Measurements from ENCODE around the gene ZNF556. TPM values are rescaled to one million over a fixed set of nuclear protein-coding genes. Genes with fewer than 3 reads are reported as not detected.

Gene ZNF556
- total RNA-seq (2022; extraction: Qiagen RNA extraction): 0.01 to 0.14 TPM (median 0.02 TPM) in 3 of 5 replicates, not detected in the others

DNA sequence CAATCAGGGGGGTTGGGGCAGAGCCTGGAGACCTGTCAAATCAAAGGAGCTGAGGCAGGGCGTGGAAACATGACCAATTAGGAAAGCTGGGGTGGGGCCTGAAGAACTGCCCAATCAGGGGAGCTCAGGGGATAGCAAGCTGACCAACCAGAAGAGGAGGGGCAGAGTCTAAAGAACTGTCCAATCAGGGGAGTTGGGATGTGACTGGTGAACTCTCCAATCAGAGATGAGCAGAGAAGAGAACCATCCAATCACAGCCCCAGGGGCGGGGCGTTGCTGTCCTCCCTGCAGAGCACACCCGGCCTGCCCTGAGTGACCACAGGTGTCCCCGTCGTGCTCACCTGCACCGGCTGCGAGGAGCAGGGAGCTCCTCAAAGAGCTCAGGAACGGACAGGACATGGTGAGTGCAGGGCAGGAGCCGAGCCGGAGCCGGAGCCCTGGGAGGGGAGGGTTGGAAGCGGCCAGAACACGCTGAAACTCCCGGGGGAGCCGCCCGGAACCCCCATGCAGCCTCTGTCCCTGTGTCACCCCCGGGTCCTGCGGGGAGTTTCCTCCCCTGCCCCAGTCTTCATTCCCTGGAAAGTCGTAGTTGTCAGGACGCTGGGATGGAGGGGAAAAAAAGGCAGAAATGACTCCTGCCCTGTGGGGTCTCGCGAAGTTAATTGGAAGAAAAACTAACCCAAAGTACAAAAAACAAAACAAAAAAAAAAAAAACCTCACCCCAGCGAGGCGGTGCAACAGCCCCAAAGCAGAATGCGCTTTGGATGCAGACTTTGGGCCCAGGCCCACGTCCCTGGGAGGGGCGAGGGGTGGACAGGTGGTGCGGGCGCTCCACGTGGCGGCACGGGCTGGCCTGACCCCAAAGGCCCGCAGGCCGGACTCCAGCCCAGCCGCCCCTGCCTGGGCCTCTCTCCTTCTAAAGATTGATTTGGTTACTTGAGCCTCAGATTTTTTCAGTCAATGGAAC is at the start of gene ZNF556:
ZNF556 (plus strand) TSS at position 311 of the 967 bp plus-strand sequence; CDS start at position 398, 87 bp downstream.

DNA sequence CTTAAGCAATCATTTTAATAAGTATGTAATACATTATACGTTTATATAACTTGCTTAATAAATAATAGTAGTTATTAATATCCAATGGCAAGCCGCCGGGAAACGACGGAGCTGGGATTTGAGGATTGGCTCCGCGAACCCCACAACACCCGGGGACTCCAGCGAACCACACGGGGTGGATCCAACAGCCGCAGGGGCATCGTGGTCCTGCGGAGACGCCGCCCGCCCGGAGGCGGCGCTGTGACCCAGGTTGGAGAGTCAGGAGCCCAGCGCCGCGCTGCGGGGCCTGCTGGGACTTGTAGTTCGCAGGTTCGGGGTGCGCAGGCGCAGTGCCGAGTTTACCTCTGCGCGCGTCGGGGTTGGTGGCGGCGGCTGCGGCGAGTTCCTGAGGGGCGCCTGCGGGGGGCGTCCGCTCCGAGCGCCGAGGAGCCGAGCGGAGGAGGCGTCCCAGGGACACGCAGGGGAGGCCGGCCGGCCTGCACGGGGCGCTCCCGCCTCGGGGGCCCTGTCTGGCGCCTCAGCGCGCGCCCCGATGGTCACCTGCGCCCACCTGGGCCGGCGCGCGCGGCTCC is 47.5 kb upstream of the ZNF556 start, which contains the start of gene ZNF554:
ZNF554 (plus strand) TSS at position 329 of the 572 bp plus-strand sequence; CDS start at position 533, 204 bp downstream.

DNA sequence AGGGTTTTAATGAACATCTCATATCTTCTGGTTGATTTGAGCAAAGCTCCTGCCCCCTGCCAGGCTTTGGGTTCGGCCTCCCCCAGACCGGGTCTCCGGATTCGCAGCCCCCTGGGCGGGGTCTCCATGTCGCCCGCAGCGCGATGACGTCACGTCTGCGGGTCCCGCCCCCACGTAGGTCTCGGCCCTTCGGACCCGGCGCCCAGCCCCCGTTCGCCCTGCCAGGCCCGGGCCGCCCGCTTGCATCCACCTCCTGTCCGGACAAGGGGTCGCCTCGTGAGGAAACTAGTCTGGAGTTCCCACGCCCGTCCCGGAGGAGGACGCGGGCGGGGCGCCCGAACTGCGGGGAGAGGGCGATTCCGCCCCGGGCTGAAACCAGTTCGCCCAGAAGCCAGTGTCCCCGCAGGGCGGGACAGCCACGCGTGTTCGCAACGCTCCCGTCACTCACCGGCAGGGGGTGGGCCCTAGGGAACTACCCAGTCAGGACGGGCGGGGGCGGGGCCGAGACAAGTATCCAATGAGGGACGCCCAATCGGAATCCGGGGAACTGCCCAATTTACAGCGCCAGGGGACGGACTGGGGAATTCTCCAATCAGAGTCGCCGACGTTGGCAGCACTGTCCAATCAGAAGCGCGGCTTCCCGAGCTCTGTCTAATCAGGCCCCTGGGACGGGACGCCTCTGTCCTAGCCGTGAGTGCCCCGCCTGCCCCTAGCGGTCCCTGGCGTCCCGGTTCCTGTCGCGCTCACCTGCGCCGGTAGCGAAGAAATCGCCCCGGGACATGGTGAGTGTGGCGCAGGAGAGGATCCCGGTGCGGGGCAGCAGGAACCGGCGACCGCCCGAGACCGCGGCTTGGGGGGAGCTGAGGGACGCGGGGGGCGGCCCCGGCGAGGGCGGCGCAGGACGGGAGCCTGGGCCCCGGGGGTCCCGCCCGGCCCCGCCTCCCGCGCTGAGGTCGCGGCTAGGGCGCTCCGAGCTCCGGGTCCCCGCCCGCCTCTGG is 26.0 kb upstream of the ZNF556 start, which contains the start of gene ZNF555:
ZNF555 (plus strand) TSS at position 682 of the 998 bp plus-strand sequence; CDS start at position 780, 98 bp downstream.

DNA sequence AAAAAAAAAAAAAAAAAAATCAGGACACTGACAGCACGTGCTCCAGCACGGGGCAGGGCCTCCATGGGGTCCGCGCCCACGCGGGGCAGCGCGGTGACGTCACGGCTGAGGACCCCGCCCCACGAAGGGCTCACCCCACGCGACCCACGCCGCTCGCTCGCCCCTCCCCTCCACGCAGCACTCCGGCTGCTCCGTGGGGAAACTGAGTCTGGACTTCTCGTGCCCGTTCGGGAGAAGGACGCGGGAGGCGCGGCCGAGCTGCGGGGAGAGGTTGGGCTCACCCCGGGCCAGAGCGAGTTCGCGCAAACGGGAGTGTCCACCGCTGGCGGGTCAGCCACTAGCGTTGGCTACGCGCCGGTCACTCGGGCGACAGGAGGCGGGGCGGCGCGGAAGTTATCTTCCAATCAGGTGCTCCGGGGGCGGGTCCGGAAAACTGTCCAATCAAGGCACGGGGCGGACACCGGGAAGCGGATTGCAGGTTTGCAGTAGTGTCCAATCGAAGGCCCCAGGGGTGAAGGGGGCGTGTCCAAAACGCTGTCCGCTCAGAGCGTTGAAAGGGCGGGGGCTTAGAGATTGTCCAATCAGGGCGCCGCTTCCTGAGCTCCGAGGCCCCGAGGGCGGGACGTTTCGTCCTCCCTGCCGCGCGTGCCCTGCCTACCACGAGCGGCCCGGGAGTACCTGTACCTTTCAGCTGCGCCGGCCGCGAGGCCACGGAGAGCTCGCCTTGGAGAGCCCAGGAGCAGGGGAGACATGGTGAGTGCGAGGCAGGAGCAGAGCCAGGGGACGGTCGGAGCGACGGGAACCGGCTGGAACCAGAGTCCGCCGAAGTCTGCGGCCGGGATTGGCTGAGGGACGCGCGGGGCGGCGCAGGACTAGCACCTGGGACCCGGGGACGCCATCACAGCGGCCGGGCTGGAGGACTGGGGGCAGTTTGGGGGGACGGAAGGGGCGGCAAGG is 33.4 kb downstream of the ZNF556 start, which contains the start of gene ZNF57:
ZNF57 (plus strand) TSS at position 633 of the 957 bp plus-strand sequence; CDS start at position 751, 118 bp downstream.

Other genes starting within 250 kb of the ZNF556 start
- 0.03 to 0.07 TPM (median 0.04 TPM) in 5 replicates for gene GNG7, start 164.6 kb upstream of the ZNF556 start, total RNA-seq (2022; extraction: Qiagen RNA extraction)
- gene DIRAS1, start 146.0 kb upstream of the ZNF556 start, total RNA-seq (2022; extraction: Qiagen RNA extraction): 3.1 to 4.8 TPM (median 4.2 TPM) in 5 replicates
- 20.6 to 31.3 TPM (median 30.1 TPM) in 5 replicates for gene SLC39A3, start 127.3 kb upstream of the ZNF556 start, total RNA-seq (2022; extraction: Qiagen RNA extraction)
- gene SGTA, start 84.1 kb upstream of the ZNF556 start, total RNA-seq (2022; extraction: Qiagen RNA extraction): 60.2 to 85.6 TPM (median 74.6 TPM) in 5 replicates
- 77.7 to 111 TPM (median 105 TPM) in 5 replicates for gene THOP1, start 81.8 kb upstream of the ZNF556 start, total RNA-seq (2022; extraction: Qiagen RNA extraction)
- 0.59 to 1.4 TPM (median 1.2 TPM) in 5 replicates for gene ZNF554, start 47.5 kb upstream of the ZNF556 start, total RNA-seq (2022; extraction: Qiagen RNA extraction)
- 1.1 to 3.1 TPM (median 2.3 TPM) in 5 replicates for gene ZNF555, start 25.9 kb upstream of the ZNF556 start, total RNA-seq (2022; extraction: Qiagen RNA extraction)
- 1.7 to 2.7 TPM (median 2.0 TPM) in 5 replicates for gene ZNF57, start 33.6 kb downstream of the ZNF556 start, total RNA-seq (2022; extraction: Qiagen RNA extraction)
- 1.4 to 2.1 TPM (median 1.7 TPM) in 5 replicates for gene ZNF77, start 77.6 kb downstream of the ZNF556 start, total RNA-seq (2022; extraction: Qiagen RNA extraction)
- 3.4 to 6.1 TPM (median 5.6 TPM) in 5 replicates for gene TLE6, start 110.2 kb downstream of the ZNF556 start, total RNA-seq (2022; extraction: Qiagen RNA extraction)
- 2.1 to 3.2 TPM (median 2.7 TPM) in 5 replicates for gene TLE2, start 161.9 kb downstream of the ZNF556 start, total RNA-seq (2022; extraction: Qiagen RNA extraction)
- 171 to 256 TPM (median 249 TPM) in 5 replicates for gene TLE5, start 195.2 kb downstream of the ZNF556 start, total RNA-seq (2022; extraction: Qiagen RNA extraction)
- 31.1 to 36.3 TPM (median 33.4 TPM) in 5 replicates for gene GNA11, start 227.0 kb downstream of the ZNF556 start, total RNA-seq (2022; extraction: Qiagen RNA extraction)